NCI-H1694 treated with DMSO at 0.1 percent for 48 hours (cell line): ENCODE results near the gene CREBRF.
"Not testable (repeated sequence)": the region's sequence is repeated elsewhere in the genome, so short reads cannot be mapped to it uniquely, and the experiment has no call there.

Experiments used
- DNase-seq: peaks from one replicate; lab custom pipeline; 2025; lab: John Stamatoyannopoulos, UW

The CREBRF gene

DNA sequence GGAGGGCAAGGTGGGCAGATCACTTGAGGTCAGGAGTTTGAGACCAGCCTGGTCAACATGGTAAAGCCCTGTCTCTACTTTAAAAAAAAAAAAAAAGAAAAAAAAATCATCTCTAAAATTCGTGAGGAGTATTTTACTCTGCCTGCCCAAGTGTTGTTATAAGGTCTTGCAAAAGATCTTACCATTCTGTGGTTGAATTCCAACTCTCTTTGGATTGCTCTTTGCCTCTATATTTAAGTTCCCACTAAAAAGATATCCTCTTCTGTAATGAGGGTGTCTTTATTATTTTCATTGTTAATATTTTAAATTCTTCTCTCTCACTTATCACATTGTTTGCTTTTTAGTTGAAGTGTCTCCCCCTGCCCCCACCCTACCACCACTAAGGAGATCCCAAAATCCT lies 33.4 kb downstream of the CREBRF start:
- no peak for DNase-seq

DNA sequence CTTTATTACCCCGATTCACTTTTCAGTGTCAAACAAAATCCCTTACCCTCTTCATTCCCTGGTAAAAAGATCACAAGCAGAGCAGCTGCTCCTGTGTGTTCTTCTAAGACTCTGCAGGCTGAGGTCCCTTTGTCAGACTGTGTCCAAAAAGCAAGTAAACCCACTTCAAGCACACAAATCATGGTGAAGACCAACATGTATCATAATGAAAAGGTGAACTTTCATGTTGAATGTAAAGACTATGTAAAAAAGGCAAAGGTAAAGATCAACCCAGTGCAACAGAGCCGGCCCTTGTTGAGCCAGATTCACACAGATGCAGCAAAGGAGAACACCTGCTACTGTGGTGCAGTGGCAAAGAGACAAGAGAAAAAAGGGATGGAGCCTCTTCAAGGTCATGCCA lies 34.5 kb downstream of the CREBRF start:
- DNase-seq = no peak

DNA sequence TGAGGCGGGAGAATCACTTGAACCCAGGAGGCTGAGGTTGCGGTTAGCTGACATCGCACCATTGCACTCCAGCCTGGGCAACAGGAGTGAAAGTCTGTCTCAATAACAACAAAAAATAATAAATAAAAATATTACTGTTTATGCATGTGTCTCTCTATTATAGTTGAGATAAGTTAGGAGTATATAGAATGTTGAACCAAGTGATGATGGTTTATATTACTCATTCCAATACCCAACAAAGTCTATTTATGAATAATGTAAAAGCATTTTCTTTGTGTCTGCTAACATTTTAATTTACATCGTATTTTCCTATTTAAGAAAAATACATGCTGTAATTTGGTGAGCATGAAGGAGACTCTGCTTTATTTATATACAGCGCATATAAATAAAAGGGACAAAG lies 35.8 kb downstream of the CREBRF start:
- no peak for DNase-seq

DNA sequence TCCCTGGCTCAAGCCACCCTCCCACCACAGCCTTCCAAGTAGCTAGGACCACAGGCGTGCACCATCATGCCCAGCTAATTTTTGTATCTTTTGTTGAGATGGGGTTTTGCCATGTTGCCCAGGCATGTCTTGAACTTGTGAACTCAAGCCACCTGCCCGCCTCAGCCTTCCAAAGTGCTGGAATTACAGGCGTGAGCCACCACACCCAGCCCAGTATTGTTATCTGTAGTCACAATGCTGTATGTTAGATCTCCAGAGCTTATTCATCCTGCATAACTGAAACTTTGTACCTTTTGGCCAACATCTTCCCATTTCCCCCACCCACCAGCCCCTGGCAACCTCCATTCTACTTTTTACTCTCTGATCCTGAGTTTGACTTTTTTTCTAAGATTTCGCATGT lies 37.5 kb downstream of the CREBRF start:
- no peak for DNase-seq

DNA sequence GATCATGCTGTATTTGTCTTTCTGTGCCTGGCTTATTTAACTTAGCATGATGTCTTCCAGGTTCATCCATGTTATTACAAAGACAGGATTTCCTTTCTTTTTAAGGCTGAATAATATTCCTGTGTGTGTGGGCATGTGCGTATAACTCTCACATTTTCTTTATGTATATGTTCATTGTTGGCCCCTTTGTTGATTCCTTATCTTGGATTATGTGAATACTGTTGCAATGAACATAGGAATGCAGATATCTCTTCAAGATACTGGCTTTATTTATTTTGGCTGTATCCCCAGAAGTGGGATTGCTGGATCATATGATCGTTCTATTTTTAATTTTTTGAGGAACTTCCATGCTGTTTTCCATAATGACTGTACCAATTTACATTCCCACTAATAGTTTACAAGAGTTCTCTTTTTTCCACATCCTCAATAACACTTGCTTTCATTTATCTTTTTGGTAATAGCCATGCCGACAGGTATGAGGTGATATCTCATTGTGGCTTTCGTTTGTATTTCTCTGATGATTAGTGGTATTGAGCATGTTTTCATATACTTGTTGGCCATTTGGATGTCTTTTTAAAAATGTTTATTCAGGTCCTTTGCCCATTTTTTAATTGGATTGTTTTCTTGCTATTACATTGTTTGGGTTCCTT lies 38.0 kb downstream of the CREBRF start:
- DNase-seq = no peak

DNA sequence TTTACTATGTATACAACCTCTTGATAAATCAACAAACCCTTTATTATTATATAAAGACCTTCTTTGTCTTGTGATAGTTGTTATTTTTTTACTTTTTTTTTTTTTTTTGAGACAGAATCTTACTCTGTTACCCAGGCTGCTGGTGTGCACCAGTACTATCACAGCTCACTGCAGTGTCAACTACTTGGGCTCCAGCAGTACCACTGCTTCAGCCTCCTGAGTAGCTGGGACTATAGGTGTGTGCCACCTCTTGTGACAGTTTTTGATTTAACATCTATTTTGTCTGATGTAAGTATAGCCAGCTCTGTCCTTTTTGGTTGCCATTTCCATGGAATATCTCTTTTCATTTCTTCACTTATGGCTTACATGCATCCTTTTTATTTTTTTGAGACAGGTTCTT lies 42.6 kb downstream of the CREBRF start:
- DNase-seq = no peak

DNA sequence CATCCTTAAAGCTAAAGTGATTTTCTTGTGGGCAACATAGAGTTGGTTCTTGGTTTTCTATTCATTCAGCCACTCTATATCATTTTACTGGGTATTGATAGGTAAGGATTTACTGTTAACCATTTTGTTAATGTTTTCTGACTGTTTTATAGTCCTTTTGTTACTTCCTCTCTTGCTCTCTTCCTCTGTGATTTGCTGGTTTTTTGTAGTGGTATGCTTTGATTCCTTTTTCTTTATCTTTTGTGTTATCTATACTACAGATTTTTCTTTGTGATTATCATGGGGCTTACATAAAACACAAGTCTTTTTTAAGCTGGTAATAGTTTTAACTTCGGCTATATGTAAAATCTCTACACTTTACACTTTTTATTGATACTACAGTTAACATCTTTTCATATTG lies 43.3 kb downstream of the CREBRF start:
- no peak for DNase-seq

DNA sequence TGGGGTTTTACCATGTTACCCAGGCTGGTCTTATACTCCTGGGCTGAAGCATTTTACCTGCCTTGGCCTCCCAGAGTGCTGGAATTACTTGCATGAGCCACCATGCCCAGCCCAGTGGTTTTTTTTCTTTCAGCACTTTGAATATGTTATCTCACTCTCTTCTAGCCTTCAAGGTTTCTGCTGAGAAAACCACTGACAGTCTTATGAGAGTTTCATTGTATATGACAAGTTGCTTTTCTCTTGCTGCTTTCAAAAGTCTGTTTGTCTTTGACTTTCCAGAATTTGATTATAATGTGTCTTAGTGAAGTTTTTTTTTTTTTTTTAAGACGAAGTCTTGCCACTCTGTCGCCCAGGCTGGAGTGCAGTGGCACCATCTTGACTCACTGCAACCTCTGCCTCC lies 45.1 kb downstream of the CREBRF start:
- no peak for DNase-seq

DNA sequence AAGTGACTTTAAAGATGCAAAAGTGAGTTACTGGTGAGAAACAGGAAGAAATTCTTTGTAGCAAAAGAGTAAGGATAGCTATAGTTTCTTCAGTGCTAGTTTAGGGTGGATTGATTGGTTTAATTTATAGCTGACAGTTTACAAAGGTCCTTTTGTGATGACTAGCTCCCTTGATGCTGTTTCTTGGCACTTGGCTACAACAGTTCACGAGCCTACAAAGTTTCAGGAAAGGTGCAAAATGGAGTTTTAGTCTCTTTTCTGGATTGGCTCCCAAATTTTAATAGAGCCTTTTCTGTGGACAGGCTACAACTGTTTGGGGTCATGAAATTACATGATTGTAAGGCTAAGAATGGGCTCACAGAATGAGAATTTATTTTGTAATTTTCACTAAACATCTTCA lies 47.3 kb downstream of the CREBRF start:
- DNase-seq = no peak

DNA sequence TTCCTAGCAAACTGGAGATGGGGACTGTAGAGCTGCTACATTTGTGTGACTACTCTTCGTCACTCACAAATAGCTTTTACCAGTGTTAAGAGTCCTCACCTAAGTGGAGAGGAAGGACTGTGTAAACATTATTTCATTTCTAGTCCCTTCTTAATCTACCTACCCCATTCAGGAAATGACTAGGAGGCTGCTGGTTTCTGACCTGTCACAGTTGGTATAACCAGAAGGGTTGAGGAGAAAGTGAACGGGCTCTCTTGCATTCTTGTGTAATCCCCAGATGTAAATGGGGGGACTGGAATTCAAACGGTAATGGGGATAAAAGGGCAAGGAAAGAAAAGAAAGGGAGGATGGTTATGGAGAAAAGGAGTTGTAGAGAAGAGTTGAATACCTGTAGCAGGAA lies 52.8 kb downstream of the CREBRF start:
- DNase-seq = no peak

DNA sequence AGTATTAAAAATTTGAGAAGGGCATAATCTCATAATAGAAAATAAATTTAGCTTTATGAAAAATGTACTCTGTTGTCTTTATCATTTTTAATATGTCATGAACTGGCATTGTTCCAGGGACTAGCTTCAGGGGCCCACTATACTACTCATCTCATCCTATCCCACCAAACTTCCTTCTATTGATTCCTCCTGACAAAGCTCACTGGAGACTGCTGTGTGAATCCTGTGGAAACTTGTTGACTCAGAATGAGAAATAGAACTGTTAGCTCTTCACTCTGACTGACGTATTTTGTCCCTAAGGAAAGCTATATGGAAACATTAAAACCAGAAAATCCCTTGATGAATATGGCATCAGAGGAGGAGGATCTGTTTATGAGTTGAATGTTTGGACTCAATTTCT lies 58.4 kb downstream of the CREBRF start:
- DNase-seq = no peak

DNA sequence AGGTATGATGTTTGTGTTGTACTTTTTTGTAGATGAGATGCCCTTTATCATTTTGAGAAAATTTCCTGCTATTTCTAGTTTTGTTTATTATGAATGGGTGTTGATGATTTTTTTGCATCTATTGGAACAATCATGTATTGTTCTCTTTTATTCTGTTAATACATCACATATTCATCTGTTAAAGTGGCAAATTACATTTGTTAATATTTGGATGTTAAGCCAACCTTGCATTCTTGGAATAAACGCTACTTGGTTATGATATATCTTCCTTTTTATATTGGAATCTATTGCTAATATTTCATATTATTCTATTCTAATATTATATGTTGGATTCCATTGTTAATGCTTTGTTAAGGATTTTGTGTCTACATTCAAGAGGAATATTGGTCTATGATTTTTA lies 63.6 kb downstream of the CREBRF start:
- DNase-seq = no peak

DNA sequence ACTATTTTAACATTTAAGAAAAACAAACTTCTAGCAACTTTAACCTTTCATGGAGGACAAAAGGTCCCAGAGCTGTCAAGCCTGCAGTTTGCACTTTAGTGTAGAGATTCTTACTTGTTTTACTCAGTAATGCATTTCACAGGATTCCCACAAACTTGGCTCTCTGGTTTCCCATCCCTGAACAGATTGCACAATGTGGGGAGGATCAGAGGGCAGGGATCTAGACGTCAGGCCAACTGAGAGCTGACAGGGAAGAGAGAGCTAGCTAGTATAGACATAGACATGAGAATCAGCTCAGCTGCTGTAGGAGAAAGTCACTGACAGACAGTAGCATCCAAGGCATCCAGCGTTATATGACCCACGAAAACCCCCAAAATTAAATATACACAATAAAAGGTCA lies 67.3 kb downstream of the CREBRF start:
- DNase-seq = no peak

DNA sequence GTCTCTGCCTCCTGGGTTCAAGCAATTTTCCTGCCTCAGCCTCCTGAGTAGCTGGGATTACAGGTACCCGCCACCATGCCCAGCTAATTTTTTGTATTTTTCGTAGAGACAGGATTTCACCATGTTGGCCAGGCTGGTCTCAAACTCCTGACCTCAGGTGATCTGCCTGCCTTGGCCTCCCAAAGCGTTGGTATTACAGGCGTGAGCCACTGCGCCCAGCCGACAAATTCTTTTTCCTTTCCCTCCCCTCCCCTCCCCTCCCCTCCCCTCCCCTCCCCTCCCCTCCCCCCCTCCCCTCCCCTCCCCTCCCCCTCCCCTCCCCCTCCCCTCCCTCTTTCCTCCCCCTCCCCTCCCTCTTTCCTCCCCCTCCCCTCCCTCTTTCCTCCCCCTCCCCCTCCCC lies 76.0 kb downstream of the CREBRF start:
- not testable (repeated sequence) for DNase-seq

DNA sequence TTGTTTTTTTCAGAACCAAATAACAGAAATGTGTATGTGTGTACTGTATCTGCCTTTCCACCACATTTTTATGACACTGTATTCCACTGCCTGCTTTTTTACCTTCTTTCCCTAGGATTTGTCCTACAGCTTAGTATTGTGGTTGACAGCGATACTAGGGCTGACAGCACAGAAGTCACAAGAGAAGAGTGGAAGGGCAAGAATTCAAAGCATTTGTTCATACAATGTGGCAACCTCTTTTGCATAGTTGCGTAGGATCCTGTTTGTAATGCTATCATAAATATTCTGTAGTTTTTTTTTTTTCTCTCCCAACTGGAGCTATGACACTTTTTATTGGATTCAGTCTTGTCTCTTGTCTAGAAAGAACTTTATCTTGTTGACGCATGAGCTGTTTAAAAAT lies 82.6 kb downstream of the CREBRF start:
- no peak for DNase-seq

DNA sequence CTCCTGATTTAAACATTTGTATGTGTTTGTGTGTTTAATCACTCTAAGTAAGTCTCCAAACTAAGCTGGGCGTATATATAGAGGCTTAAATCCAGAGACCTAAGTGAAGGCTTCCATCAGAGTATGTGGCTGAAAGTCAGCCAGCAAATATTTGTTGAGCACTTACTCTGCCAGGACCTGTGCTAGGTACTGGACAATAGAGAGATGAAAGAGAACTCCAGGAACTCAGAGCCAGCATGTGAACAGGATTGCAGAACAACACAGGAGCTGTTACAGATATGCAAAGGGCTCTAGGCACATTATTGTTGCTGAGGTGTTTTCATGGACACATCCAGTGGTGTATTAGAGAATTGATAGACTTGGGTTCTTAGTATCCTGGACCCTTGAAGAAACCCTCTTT lies 83.5 kb downstream of the CREBRF start:
- no peak for DNase-seq

DNA sequence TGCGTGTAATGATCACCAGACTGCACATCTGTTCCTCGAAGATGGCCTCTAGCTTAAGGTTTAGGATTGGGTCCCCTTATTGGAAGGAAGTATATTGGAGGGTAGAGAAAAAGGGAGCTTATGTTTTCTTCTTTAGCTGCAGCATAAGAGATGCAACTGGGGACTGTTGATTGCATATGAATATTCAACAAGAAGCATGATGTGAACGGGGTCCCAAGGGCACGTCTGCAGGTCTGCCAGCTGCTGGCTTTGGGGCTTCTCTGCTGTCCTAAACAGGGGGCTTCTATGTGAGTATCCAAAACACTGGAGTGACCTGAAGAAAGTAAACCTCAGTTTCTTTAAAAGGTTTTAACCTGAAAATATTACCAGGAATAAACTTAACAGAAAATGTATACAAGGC lies 84.6 kb downstream of the CREBRF start:
- DNase-seq = no peak

DNA sequence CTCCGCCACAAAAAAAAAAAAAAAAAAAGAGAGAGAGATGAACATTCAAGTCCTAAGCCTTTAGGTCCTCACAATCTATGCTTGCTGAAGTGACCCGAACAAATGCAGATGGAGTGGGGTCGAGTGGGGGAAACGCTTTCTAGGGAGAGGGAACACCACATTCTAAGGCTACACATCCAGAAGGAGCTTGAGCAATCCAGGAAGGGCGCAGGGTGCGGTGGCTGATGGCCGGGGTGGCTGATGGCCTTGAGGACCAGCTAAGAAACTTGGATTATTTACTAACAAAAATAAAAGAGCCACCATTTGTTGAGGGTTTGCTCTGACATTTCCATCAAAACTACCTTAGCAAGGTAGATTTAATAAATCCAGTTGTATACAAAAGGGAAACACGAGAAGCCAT lies 87.4 kb downstream of the CREBRF start:
- no peak for DNase-seq

DNA sequence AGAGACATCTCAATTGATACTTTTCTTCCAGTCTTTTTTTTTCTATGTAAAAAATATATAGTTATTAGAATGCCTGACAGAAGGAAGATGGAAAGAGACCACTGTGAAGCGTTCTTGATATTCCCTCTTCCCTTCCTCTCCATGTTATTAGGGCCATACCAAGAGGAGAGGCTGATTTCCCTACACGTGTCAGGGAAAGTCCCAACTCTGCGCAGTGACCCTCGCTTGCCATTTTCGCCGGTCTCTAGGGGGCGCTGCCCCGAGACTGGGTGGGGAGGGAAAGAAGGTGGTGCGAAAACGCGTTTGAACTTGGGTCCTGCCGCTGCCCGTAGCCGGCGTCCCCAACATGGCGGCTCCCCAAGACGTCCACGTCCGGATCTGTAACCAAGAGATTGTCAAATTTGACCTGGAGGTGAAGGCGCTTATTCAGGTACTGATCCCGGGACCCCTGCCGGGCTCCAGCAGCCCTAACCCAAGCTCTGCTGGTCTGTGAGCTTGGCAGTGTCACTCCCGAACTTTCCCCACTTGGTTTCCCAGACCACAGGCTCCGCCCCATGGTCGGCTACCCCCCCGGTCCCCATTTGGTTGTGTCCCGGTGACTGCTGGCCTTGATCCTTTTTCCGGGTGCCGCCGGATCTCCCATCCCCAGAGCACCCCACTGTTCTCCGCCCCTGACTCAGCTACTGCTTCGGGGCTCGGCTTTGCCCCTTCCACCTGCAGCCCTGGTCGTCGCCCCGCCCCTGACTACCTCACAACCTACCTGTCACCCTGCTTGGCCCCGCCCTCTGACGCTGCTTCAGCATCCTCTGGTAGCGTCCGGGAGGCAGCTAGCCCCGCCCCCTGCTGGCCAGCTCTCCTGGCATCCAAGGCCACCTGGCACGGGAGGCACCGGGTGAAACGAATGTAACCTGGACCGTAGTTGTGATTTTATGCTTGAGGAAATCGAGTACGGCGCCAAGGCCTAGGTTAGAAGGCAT lies 88.3 kb downstream of the CREBRF start, which contains the start of gene BNIP1:
BNIP1 (plus strand) TSS at position 332 of the 977 bp plus-strand sequence; CDS start at position 347, 15 bp downstream.
- DNase-seq = peak; percentile 75

DNA sequence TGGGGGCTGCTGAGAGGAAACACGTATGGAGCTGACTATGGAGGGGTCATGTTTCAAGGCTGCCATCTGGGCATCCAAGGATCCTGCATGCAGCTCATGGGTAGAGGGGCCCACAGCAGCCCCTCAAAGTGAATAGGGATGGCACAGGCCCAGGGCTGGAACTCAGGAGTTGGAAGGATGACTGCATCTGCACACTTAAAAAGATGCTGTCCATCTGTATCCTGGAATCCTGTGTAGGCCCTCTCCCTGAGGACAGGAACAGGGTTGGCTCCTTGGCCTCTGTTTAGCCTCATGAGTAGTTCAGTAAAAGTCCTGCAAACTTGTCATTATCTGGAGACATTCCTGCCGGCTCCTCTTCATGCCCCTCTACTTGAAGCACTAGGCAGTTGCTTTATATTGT lies 92.2 kb downstream of the CREBRF start:
- no peak for DNase-seq

DNA sequence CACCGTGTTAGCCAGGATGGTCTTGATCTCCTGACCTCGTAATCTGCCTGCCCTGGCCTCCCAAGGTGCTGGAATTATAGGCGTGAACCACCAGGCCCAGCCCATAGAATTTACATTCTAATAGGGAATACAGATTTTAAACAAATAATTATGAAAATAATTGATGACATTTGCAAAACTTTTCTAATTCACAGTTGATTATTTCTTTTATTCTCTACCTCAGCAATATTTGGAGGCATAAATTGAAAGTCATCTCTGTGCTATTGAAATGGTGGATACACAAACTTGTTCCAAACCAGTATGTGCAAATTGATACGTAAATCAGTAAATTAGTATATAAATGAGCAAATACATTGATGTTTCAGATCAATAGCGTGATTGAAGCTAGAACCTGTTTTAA lies 96.4 kb downstream of the CREBRF start:
- DNase-seq = no peak

DNA sequence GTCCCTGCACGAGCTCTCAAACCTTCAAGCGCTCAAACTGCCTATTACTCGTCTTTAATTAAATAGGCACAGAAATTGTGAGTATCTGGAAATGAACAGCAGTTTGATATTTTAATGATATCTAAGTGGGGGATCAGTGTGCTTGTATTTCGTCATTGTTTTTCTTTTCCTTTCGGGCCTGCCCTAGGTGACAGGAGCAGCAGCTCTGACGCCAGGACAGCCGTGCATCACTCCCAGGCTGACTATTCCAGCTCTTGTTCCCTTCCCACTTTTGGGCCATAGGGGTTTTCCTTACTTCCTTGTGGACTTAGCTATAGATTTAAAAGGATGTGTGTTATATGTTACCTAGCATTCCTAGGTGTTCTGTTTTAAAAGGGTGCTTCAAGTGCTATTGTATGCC lies 97.7 kb downstream of the CREBRF start:
- DNase-seq = no peak

DNA sequence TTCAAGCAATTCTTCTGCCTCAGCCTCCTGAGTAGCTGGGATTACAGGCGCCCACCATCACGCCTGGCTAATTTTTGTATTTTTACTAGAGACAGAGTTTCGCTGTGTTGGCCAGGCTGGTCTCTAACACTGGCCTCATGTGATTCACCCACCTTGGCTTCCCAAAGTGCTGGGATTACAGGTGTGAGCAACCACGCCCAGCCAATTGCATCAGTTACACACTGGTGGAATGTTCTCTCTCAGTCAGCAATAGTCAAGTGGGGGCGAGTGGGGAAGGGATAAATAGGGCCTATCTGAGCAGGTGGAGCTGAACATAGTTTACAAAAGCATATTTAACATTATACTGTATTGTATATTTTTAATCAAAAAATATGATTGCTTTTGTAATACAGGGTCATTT lies 98.5 kb downstream of the CREBRF start:
- not testable (repeated sequence) for DNase-seq
